Aorta (tissue), 5 donors: ENCODE data around the gene KCNK17. TPM values are rescaled to one million over a fixed set of nuclear protein-coding genes. Genes with fewer than 3 reads are reported as not detected.

Experiments
- ATAC-seq: fragments of 200-7000 bp; cut with Tn5 transposase; one replicate; pipeline ENCODE4 v1.9.1; 2022; ENCODE audit warnings: moderate library complexity; ENCODE audit not compliant: low FRiP score
- DNase-seq, 2 donors: peaks; one replicate each; pipeline ENCODE4 v3.0.0-alpha.2; 2020
- H3K27ac ChIP-seq, 2 donors: one replicate each; pipeline ENCODE4 v1.5.1; 2013; ENCODE audit warnings: low read length in 2 of 2, mild to moderate bottlenecking in 2 of 2, moderate library complexity in 2 of 2, control low read depth in 1 of 2, inconsistent platforms in 1 of 2, low read depth in 1 of 2
- H3K27me3 ChIP-seq, 2 donors: one replicate each; pipeline ENCODE4 v1.6.1; 2013; ENCODE audit warnings: control low read depth in 1 of 2, low read length in 1 of 2, mild to moderate bottlenecking in 1 of 2, moderate library complexity in 1 of 2; ENCODE audit not compliant: insufficient read depth in 2 of 2, control insufficient read depth in 1 of 2
- H3K36me3 ChIP-seq, 2 donors: one replicate each; pipeline ENCODE4 v1.6.1; 2013; ENCODE audit warnings: control low read depth in 1 of 2, low read length in 1 of 2, mild to moderate bottlenecking in 1 of 2; ENCODE audit not compliant: insufficient read depth in 2 of 2, control insufficient read depth in 1 of 2
- H3K4me1 ChIP-seq, 2 donors: one replicate each; pipeline ENCODE4 v1.6.1; 2013; ENCODE audit warnings: low read length in 2 of 2, control low read depth in 1 of 2, mild to moderate bottlenecking in 1 of 2, moderate library complexity in 1 of 2; ENCODE audit not compliant: insufficient read depth in 2 of 2, control insufficient read depth in 1 of 2
- H3K4me3 ChIP-seq, 2 donors: one replicate each; pipeline ENCODE4 v1.5.1; 2013; ENCODE audit warnings: low read length in 2 of 2, control low read depth in 1 of 2, mild to moderate bottlenecking in 1 of 2
- H3K9me3 ChIP-seq: one replicate; pipeline ENCODE4 v1.6.1; 2013; ENCODE audit warnings: mild to moderate bottlenecking, low read length; ENCODE audit not compliant: control insufficient read depth
- WGBS, 2 donors: extraction: QIAGEN DNeasy Blood & Tissue Kit; methylation state at CpG; one replicate each; pipeline ENCODE4 v1.1.7; 2013; 5-methylcytosine and 5-hydroxymethylcytosine counted together
- intact Hi-C, 2 donors: fragments of 100-400 bp; cut with DNase I; formaldehyde crosslinking; loops; one replicate each; pipeline versions ENCODE4 v1.14.2 to v1.15.0; 2022
- polyA plus RNA-seq, 2 donors: library from polyadenylated mRNA; stranded (reverse); fragments of 200-250 nt; gene quantifications; one replicate each; pipeline ENCODE4 v1.2.3, GENCODE V29; 2013
- total RNA-seq, 2 donors: library from RNA; stranded (reverse); fragmentation: NEBNext Ultra II Directional; extraction: Animal tissue kit (Norgen Biotek cat#: 25700); gene quantifications; one replicate each; pipeline ENCODE4 v1.2.1, GENCODE V29; 2021
- donor health status: healthy with polysubstance abuse.
- donor health status: Bipolar disorder and iron deficiency.
- donor health status: DM: no; HTN: no; CAD: no.
- donor health status: DM: no; HTN: no; CAD: no.
- donor health status: DM: yes; HTN: yes; CAD: no.

The KCNK17 gene
- total and polyA plus RNA-seq, 4 donors: 1.6 to 12.8 (median 6.7) TPM

- DNase-seq (no peak), ATAC-seq (no peak)
- Histone ChIP-seq H3K36me3 (no peaks in the 10 kb centered on the region), H3K4me3 (no peak overlapping the region), H3K9me3 (peaks cover 1% of the 10 kb centered on the region), H3K27ac (no peak overlapping the region), H3K4me1 (no peaks in the 10 kb centered on the region), H3K27me3 (no peaks in the 10 kb centered on the region)
- 89 to 91% methylated on average over 13 of the region's 13 CpGs for WGBS, 2 donors
- intact Hi-C loops: no loop called here
Observed at GRCh38 chr6:39350723-39351505, 36.7 kb upstream of the KCNK17 start.

GRCh38 chr6:39348740-39349139 lies 34.5 kb upstream of the KCNK17 start:
- no peaks in the 10 kb centered on the region for H3K36me3 ChIP-seq
- WGBS, 2 donors: 94 to 96% methylated on average over 15 of the region's 15 CpGs
- no peaks in the 10 kb centered on the region for H3K4me1 ChIP-seq
- H3K27me3 ChIP-seq: no peaks in the 10 kb centered on the region
- no peak overlapping the region for H3K27ac ChIP-seq
- intact Hi-C loops: loop anchor here (10.0 kb wide), 3 partner anchors 536 to 1726 kb away; partner anchors contain the start of genes NFYA (in 1 of the 2) and OARD1 (in 1 of the 2)
- H3K4me3 ChIP-seq: no peak overlapping the region
- DNase-seq (no peak), ATAC-seq (no peak)
- H3K9me3 ChIP-seq: no peaks in the 10 kb centered on the region

GRCh38 chr6:39347906-39348585 lies 33.8 kb upstream of the KCNK17 start:
- Histone ChIP-seq H3K27me3 (no peaks in the 10 kb centered on the region), H3K36me3 (no peaks in the 10 kb centered on the region), H3K4me1 (no peaks in the 10 kb centered on the region), H3K9me3 (no peaks in the 10 kb centered on the region), H3K27ac (no peak overlapping the region), H3K4me3 (no peak overlapping the region)
- DNase-seq (peak; percentile 79 to 92), ATAC-seq (peak; percentile 75)
- WGBS, 2 donors: 43 to 47% methylated on average over 9 of the region's 9 CpGs
- intact Hi-C loops: loop anchor here (10.0 kb wide), 3 partner anchors 537 to 1727 kb away; partner anchors contain the start of genes NFYA (in 1 of the 2) and OARD1 (in 1 of the 2)

GRCh38 chr6:39347206-39347605 lies 33.0 kb upstream of the KCNK17 start:
- Histone ChIP-seq H3K4me3 (no peak overlapping the region), H3K27me3 (no peaks in the 10 kb centered on the region), H3K27ac (no peak overlapping the region), H3K9me3 (no peaks in the 10 kb centered on the region), H3K4me1 (no peaks in the 10 kb centered on the region), H3K36me3 (no peaks in the 10 kb centered on the region)
- DNase-seq (no peak), ATAC-seq (no peak)
- WGBS, 2 donors: 94 to 96% methylated on average over 6 of the region's 6 CpGs
- intact Hi-C loops: loop anchor here (10.0 kb wide), 3 partner anchors 538 to 1728 kb away; partner anchors contain the start of genes NFYA (in 1 of the 2) and OARD1 (in 1 of the 2)

GRCh38 chr6:39344821-39345280 lies 30.6 kb upstream of the KCNK17 start:
- no peaks in the 10 kb centered on the region for H3K36me3 ChIP-seq
- no peak for DNase-seq
- no peaks in the 10 kb centered on the region for H3K9me3 ChIP-seq
- H3K4me1 ChIP-seq: no peaks in the 10 kb centered on the region
- H3K27me3 ChIP-seq: no peaks in the 10 kb centered on the region
- H3K4me3 ChIP-seq: no peak overlapping the region
- ATAC-seq: no peak
- intact Hi-C loops: loop anchor here (10.0 kb wide), 3 partner anchors 540 to 1730 kb away; partner anchors contain the start of genes NFYA (in 1 of the 2) and OARD1 (in 1 of the 2)
- peak overlapping the region in 1 of 2 donors; percentile 35 for H3K27ac ChIP-seq
- 31 to 39% methylated on average over 7 of the region's 7 CpGs for WGBS, 2 donors

- no peak overlapping the region for H3K27ac ChIP-seq
- DNase-seq (no peak), ATAC-seq (no peak)
- intact Hi-C loops: loop anchor here (10.0 kb wide), 3 partner anchors 541 to 1731 kb away; partner anchors contain the start of genes NFYA (in 1 of the 2) and OARD1 (in 1 of the 2)
- no peaks in the 10 kb centered on the region for H3K36me3 ChIP-seq
- H3K9me3 ChIP-seq: no peaks in the 10 kb centered on the region
- H3K4me1 ChIP-seq: no peaks in the 10 kb centered on the region
- H3K27me3 ChIP-seq: no peaks in the 10 kb centered on the region
- no peak overlapping the region for H3K4me3 ChIP-seq
- WGBS, 2 donors: 31 to 36% methylated on average over 9 of the region's 9 CpGs
Observed at GRCh38 chr6:39343396-39343870, 29.2 kb upstream of the KCNK17 start.

- no peak overlapping the region for H3K27ac ChIP-seq
- ATAC-seq (no peak), DNase-seq (no peak)
- no peaks in the 10 kb centered on the region for H3K27me3 ChIP-seq
- no peaks in the 10 kb centered on the region for H3K9me3 ChIP-seq
- no peaks in the 10 kb centered on the region for H3K4me1 ChIP-seq
- no peaks in the 10 kb centered on the region for H3K36me3 ChIP-seq
- no peak overlapping the region for H3K4me3 ChIP-seq
- intact Hi-C loops: loop anchor here (10.0 kb wide), 3 partner anchors 542 to 1732 kb away; partner anchors contain the start of genes NFYA (in 1 of the 2) and OARD1 (in 1 of the 2)
- 44 to 48% methylated on average over 14 of the region's 14 CpGs for WGBS, 2 donors
Observed at GRCh38 chr6:39342692-39343395, 28.6 kb upstream of the KCNK17 start.

GRCh38 chr6:39341937-39342336 lies 27.7 kb upstream of the KCNK17 start:
- no peaks in the 10 kb centered on the region for H3K4me1 ChIP-seq
- ATAC-seq (no peak), DNase-seq (no peak)
- H3K36me3 ChIP-seq: no peaks in the 10 kb centered on the region
- WGBS, 2 donors: 86 to 87% methylated on average over 5 of the region's 5 CpGs
- H3K4me3 ChIP-seq: no peak overlapping the region
- intact Hi-C loops: loop anchor here (10.0 kb wide), 3 partner anchors 543 to 1733 kb away; partner anchors contain the start of genes NFYA (in 1 of the 2) and OARD1 (in 1 of the 2)
- no peaks in the 10 kb centered on the region for H3K27me3 ChIP-seq
- no peaks in the 10 kb centered on the region for H3K9me3 ChIP-seq
- no peak overlapping the region for H3K27ac ChIP-seq
